GM23248 (cell line): ENCODE measurements around the gene ARHGEF12. TPM values are rescaled to one million over a fixed set of nuclear protein-coding genes. Genes with fewer than 3 reads are reported as not detected.

Source experiments
- DNase-seq: peaks from one replicate; pipeline ENCODE4 v3.0.0-alpha.2; 2015
- H2AFZ ChIP-seq: fragments of 200-600 bp; sonication (generic); 2 replicates; pipeline ENCODE4 v1.6.1; 2016; ENCODE audit warnings: antibody characterized with exemption
- H3F3A ChIP-seq: fragments of 200-600 bp; sonication (generic); 2 replicates; pipeline ENCODE4 v1.6.1; 2016; ENCODE audit warnings: mild to moderate bottlenecking, antibody characterized with exemption, mixed run types; ENCODE audit not compliant: insufficient read depth
- H3K27ac ChIP-seq: fragments of 200-600 bp; sonication (generic); 2 replicates; pipeline ENCODE4 v1.5.1; 2016; ENCODE audit warnings: mild to moderate bottlenecking
- H3K27me3 ChIP-seq: fragments of 200-600 bp; sonication (generic); replicated peaks from 2 replicates; pipeline ENCODE4 v1.6.1; 2016; ENCODE audit warnings: mild to moderate bottlenecking; ENCODE audit not compliant: insufficient read depth
- H3K36me3 ChIP-seq: fragments of 200-600 bp; sonication (generic); 2 replicates; pipeline ENCODE4 v1.6.1; 2016; ENCODE audit warnings: low read depth, mild to moderate bottlenecking
- H3K4me1 ChIP-seq: fragments of 200-600 bp; sonication (generic); 2 replicates; pipeline ENCODE4 v1.6.1; 2016; ENCODE audit warnings: mild to moderate bottlenecking; ENCODE audit not compliant: insufficient read depth
- H3K4me2 ChIP-seq: fragments of 200-600 bp; sonication (generic); one replicate; pipeline ENCODE4 v1.6.1; 2016; ENCODE audit warnings: mild to moderate bottlenecking; ENCODE audit not compliant: unreplicated experiment
- H3K4me3 ChIP-seq: fragments of 200-600 bp; sonication (generic); 2 replicates; pipeline ENCODE4 v1.5.1; 2016; ENCODE audit warnings: mild to moderate bottlenecking
- H3K79me2 ChIP-seq: fragments of 200-600 bp; sonication (generic); 2 replicates; pipeline ENCODE4 v1.6.1; 2016; ENCODE audit warnings: mild to moderate bottlenecking; ENCODE audit not compliant: insufficient read depth
- H3K9ac ChIP-seq: fragments of 200-600 bp; sonication (generic); 2 replicates; pipeline ENCODE4 v1.6.1; 2016; ENCODE audit warnings: mild to moderate bottlenecking
- H3K9me2 ChIP-seq: fragments of 200-600 bp; sonication (generic); 2 replicates; pipeline ENCODE4 v1.6.1; 2016; ENCODE audit warnings: mixed run types, mild to moderate bottlenecking, moderate library complexity; ENCODE audit not compliant: insufficient read depth
- H3K9me3 ChIP-seq: fragments of 200-600 bp; sonication (generic); one replicate; pipeline ENCODE4 v1.6.1; 2017; ENCODE audit warnings: low read depth
- H4K20me1 ChIP-seq: fragments of 200-600 bp; sonication (generic); 2 replicates; pipeline ENCODE4 v1.6.0; 2016; ENCODE audit not compliant: insufficient read depth
- EZH2 ChIP-seq: fragments of 200-600 bp; sonication (generic); IDR thresholded peaks from 2 replicates; pipeline ENCODE4 v1.6.1; 2018; ENCODE audit warnings: antibody characterized with exemption, mild to moderate bottlenecking; ENCODE audit not compliant: insufficient read depth, poor library complexity, severe bottlenecking
- EZH2phosphoT487 ChIP-seq: fragments of 200-600 bp; sonication (generic); IDR thresholded peaks from 2 replicates; pipeline ENCODE4 v1.6.1; 2018; ENCODE audit warnings: antibody characterized with exemption, moderate library complexity, mild to moderate bottlenecking, low read depth; ENCODE audit not compliant: insufficient read depth
- WGBS, 2 experiments: methylation state at CpG; one replicate each; pipeline ENCODE4 v1.1.6; 2015 to 2017; ENCODE audit warnings: low lambda C conversion rate in 2 of 2, low coverage in 1 of 2; ENCODE audit errors: missing lambda C conversion rate in 2 of 2; 5-methylcytosine and 5-hydroxymethylcytosine counted together
- in situ Hi-C: fragments of 300-500 bp; cut with MboI; formaldehyde crosslinking; loops from 2 replicates; pipeline ENCODE4 v1.15.0; 2020
- polyA plus RNA-seq: library from polyadenylated mRNA; unstranded; fragments of >200 nt; fragmentation: Nextera tagmentation; extraction: Ambion mirVana; gene quantifications from 2 replicates; pipeline ENCODE4 v1.2.1, GENCODE V29; 2016
- total RNA-seq: library from RNA; depleted of rRNA; stranded (reverse); fragments of >200 nt; shearing (Covaris generic); gene quantifications from 2 replicates; pipeline ENCODE4 v1.2.3, GENCODE V29; 2014

Gene ARHGEF12
- total and polyA plus RNA-seq, 2 experiments from 2014 or later: 20.4 to 52.7 TPM

GRCh38 chr11:120310870-120311269 lies 25.3 kb upstream of the ARHGEF12 start:
- H3K79me2 ChIP-seq: no peaks in the 10 kb centered on the region
- 21 to 22% methylated on average over 3 of the region's 3 CpGs for WGBS, 2 experiments
- no peaks in the 10 kb centered on the region for H3F3A ChIP-seq
- in situ Hi-C loops: no loop called here
- H3K9me2 ChIP-seq: no peaks in the 10 kb centered on the region
- no peak overlapping the region for H3K27ac ChIP-seq
- peaks cover 16% of the 10 kb centered on the region; the same call in 1 of the 2 replicates for H3K4me1 ChIP-seq
- H4K20me1 ChIP-seq: no peaks in the 10 kb centered on the region
- no peaks in the 10 kb centered on the region for H3K36me3 ChIP-seq
- no peak overlapping the region for H2AFZ ChIP-seq
- TF ChIP-seq EZH2 (no peak), EZH2phosphoT487 (no peak)
- H3K4me2 ChIP-seq: no peak overlapping the region
- H3K27me3 ChIP-seq: no peaks in the 10 kb centered on the region
- no peak for DNase-seq
- H3K9ac ChIP-seq: no peak overlapping the region
- no peaks in the 10 kb centered on the region for H3K9me3 ChIP-seq
- H3K4me3 ChIP-seq: no peak overlapping the region

GRCh38 chr11:120314861-120315260 lies 21.4 kb upstream of the ARHGEF12 start:
- Histone ChIP-seq H3K4me1 (peaks cover 15% of the 10 kb centered on the region), H3K9me2 (no peaks in the 10 kb centered on the region), H3F3A (no peaks in the 10 kb centered on the region; the same call in 1 of the 2 replicates), H3K9ac (no peak overlapping the region), H3K4me2 (no peak overlapping the region), H3K9me3 (no peaks in the 10 kb centered on the region), H3K27ac (no peak overlapping the region), H3K79me2 (no peaks in the 10 kb centered on the region), H3K36me3 (no peaks in the 10 kb centered on the region), H4K20me1 (no peaks in the 10 kb centered on the region), H2AFZ (no peak overlapping the region), H3K27me3 (no peaks in the 10 kb centered on the region), H3K4me3 (no peak overlapping the region)
- in situ Hi-C loops: no loop called here
- TF ChIP-seq EZH2: no peak
- TF ChIP-seq EZH2phosphoT487: no peak
- 80 to 86% methylated on average over 3 of the region's 3 CpGs for WGBS, 2 experiments
- no peak for DNase-seq

GRCh38 chr11:120316880-120317688 lies 19.1 kb upstream of the ARHGEF12 start:
- H3K9me2 ChIP-seq: no peaks in the 10 kb centered on the region
- in situ Hi-C loops: no loop called here
- H3K9ac ChIP-seq: no peak overlapping the region
- peak; percentile 65 for DNase-seq
- no peak overlapping the region for H3K27ac ChIP-seq
- H3F3A ChIP-seq: no peaks in the 10 kb centered on the region; the same call in 1 of the 2 replicates
- peaks cover 11% of the 10 kb centered on the region for H3K4me1 ChIP-seq
- no peak overlapping the region for H3K4me3 ChIP-seq
- H3K4me2 ChIP-seq: peak overlapping the region; percentile 25
- no peaks in the 10 kb centered on the region for H3K27me3 ChIP-seq
- no peaks in the 10 kb centered on the region for H4K20me1 ChIP-seq
- no peak overlapping the region for H2AFZ ChIP-seq
- no peaks in the 10 kb centered on the region for H3K9me3 ChIP-seq
- TF ChIP-seq EZH2: no peak
- WGBS, 2 experiments: 6 to 9% methylated on average over 8 of the region's 8 CpGs
- no peaks in the 10 kb centered on the region for H3K79me2 ChIP-seq
- H3K36me3 ChIP-seq: no peaks in the 10 kb centered on the region

- Histone ChIP-seq H3K27me3 (no peaks in the 10 kb centered on the region), H4K20me1 (no peaks in the 10 kb centered on the region), H2AFZ (no peak overlapping the region), H3K4me3 (no peak overlapping the region), H3K36me3 (no peaks in the 10 kb centered on the region), H3K4me2 (no peak overlapping the region), H3K9me3 (no peaks in the 10 kb centered on the region), H3K9ac (no peak overlapping the region), H3F3A (no peaks in the 10 kb centered on the region; the same call in 1 of the 2 replicates), H3K27ac (no peak overlapping the region), H3K4me1 (peaks cover 11% of the 10 kb centered on the region), H3K9me2 (no peaks in the 10 kb centered on the region), H3K79me2 (no peaks in the 10 kb centered on the region)
- TF ChIP-seq EZH2 (no peak), EZH2phosphoT487 (no peak)
- in situ Hi-C loops: no loop called here
- no peak for DNase-seq
- 59 to 60% methylated on average over 10 of the region's 10 CpGs for WGBS, 2 experiments
Observed at GRCh38 chr11:120317689-120318480, 18.3 kb upstream of the ARHGEF12 start.
